GM12878 (cell line): Measurements from ENCODE around the gene MAPRE2. TPM values are rescaled to one million over a fixed set of nuclear protein-coding genes. Genes with fewer than 3 reads are reported as not detected.

Experiments
- ATAC-seq: fragments of 200-7000 bp; cut with Tn5 transposase; 3 replicates; pipeline ENCODE4 v1.9.1; 2020; ENCODE audit warnings: mild to moderate bottlenecking, moderate library complexity
- BruUV-seq: library from RNA; stranded (reverse); fragments of 400-500 nt; replicated peaks from 2 replicates; lab custom pipeline; 2021; lab: Mats Ljungman, UMichigan
- CTCF ChIA-PET: fragments of 300-600 bp; sonication (Branson Sonifier 250); formaldehyde crosslinking; extraction: SDS; loops from one replicate; lab custom pipeline; 2021; ENCODE audit warnings: inconsistent platforms; lab: Yijun Ruan, JAX
- POLR2A ChIA-PET: fragments of 350-600 bp; formaldehyde crosslinking; extraction: SDS; loops from one replicate; lab custom pipeline; 2021; ENCODE audit warnings: inconsistent platforms; lab: Charles Lee
- RAD21 ChIA-PET: fragments of 300-600 bp; sonication (Branson Sonifier 250); formaldehyde crosslinking; loops from one replicate; lab custom pipeline; 2023; ENCODE audit warnings: antibody characterized with exemption; ENCODE audit not compliant: unreplicated experiment; lab: Charles Lee
- SMC1A ChIA-PET: fragments of 300-600 bp; sonication (Branson Sonifier 250); formaldehyde crosslinking; loops from one replicate; lab custom pipeline; 2023; ENCODE audit not compliant: unreplicated experiment, uncharacterized antibody; lab: Charles Lee
- DNase-seq: peaks from one replicate; pipeline ENCODE4 v3.0.0-alpha.2; 2011; ENCODE audit warnings: low read depth, low spot score
- FAIRE-seq: peaks from 3 replicates; lab custom pipeline; 2011; peaks lifted over from hg19 to GRCh38; lab: Jason Lieb, UNC
- H2AFZ ChIP-seq: 2 replicates; pipeline ENCODE4 v1.6.0; 2011; ENCODE audit warnings: low read depth, low read length, control low read depth; ENCODE audit not compliant: control insufficient read depth
- H3K27ac ChIP-seq: 2 replicates; pipeline ENCODE4 v1.5.1; 2011; ENCODE audit warnings: control low read depth; ENCODE audit not compliant: control insufficient read depth, insufficient read depth
- H3K27me3 ChIP-seq, 2 experiments: replicated peaks in 1 of 2; 2 replicates each; pipeline versions ENCODE4 v1.6.0 to v1.6.1; 2011; ENCODE audit warnings: low read length in 1 of 2; ENCODE audit not compliant: control insufficient read depth in 2 of 2, insufficient read depth in 2 of 2
- H3K36me3 ChIP-seq, 2 experiments: 2 replicates each; pipeline ENCODE4 v1.5.1; 2011; ENCODE audit warnings: low read length in 1 of 2; ENCODE audit not compliant: control insufficient read depth in 2 of 2, insufficient read depth in 2 of 2
- H3K4me1 ChIP-seq: 2 replicates; pipeline ENCODE4 v1.6.1; 2011; ENCODE audit warnings: mild to moderate bottlenecking, low read length, moderate library complexity, mixed read lengths; ENCODE audit not compliant: control insufficient read depth, insufficient read depth
- H3K4me2 ChIP-seq: 2 replicates; pipeline ENCODE4 v1.6.0; 2011; ENCODE audit warnings: control low read depth; ENCODE audit not compliant: control insufficient read depth, insufficient read depth
- H3K4me3 ChIP-seq: fragments of 200-600 bp; sonication (generic); 2 replicates; pipeline ENCODE4 v1.5.1; 2016
- H3K79me2 ChIP-seq: 2 replicates; pipeline ENCODE4 v1.6.0; 2011; ENCODE audit warnings: low read length; ENCODE audit not compliant: control insufficient read depth, insufficient read depth
- H3K9ac ChIP-seq: 2 replicates; pipeline ENCODE4 v1.8.0; 2011; ENCODE audit warnings: low read length, control low read depth, mixed read lengths; ENCODE audit not compliant: control insufficient read depth, insufficient read depth
- H3K9me3 ChIP-seq: replicated peaks from 3 replicates; pipeline ENCODE4 v1.5.1; 2011; ENCODE audit warnings: mild to moderate bottlenecking, low read length; ENCODE audit not compliant: control insufficient read depth, insufficient read depth
- H4K20me1 ChIP-seq: 2 replicates; pipeline ENCODE4 v1.6.0; 2011; ENCODE audit not compliant: control insufficient read depth, insufficient read depth
- CBX5 ChIP-seq: sonication (generic); IDR thresholded peaks from 2 replicates; pipeline ENCODE4 v1.6.1; 2016; ENCODE audit warnings: low read depth, moderate library complexity, mild to moderate bottlenecking, inconsistent platforms
- CEBPZ ChIP-seq: fragments of 150-350 bp; IDR thresholded peaks from 2 replicates; pipeline ENCODE4 v1.6.1; 2016; ENCODE audit warnings: low read depth, low read length
- E2F4 ChIP-seq: IDR thresholded peaks from 2 replicates; pipeline ENCODE4 v1.6.1; 2012; ENCODE audit warnings: low read depth, low read length, improper control_type of control experiment
- ESRRA ChIP-seq: IDR thresholded peaks from 2 replicates; pipeline ENCODE4 v1.6.1; 2012; ENCODE audit warnings: mild to moderate bottlenecking, low read length, improper control_type of control experiment
- HCFC1 ChIP-seq: fragments of 150-350 bp; IDR thresholded peaks from 2 replicates; pipeline ENCODE4 v1.6.1; 2014; ENCODE audit warnings: low read length
- NR2F1 ChIP-seq: fragments of 450-650 bp; conservative IDR thresholded peaks from 2 replicates; pipeline ENCODE4 v1.6.1; 2017; ENCODE audit warnings: mild to moderate bottlenecking
- SMC3 ChIP-seq: IDR thresholded peaks from 2 replicates; pipeline ENCODE4 v1.6.1; 2011; ENCODE audit warnings: low read length, improper control_type of control experiment, borderline replicate concordance
- SREBF2 ChIP-seq: IDR thresholded peaks from 2 replicates; pipeline ENCODE4 v1.6.1; 2012; ENCODE audit warnings: mild to moderate bottlenecking, low read length
- TARDBP ChIP-seq: IDR thresholded peaks from 2 replicates; pipeline ENCODE4 v1.6.1; 2016; ENCODE audit warnings: borderline replicate concordance
- USF2 ChIP-seq: IDR thresholded peaks from 2 replicates; pipeline ENCODE4 v1.6.1; 2011; ENCODE audit warnings: low read depth, low read length, improper control_type of control experiment, borderline replicate concordance
- WGBS: methylation state at CpG from one replicate; pipeline ENCODE4 v1.1.6; 2016; ENCODE audit warnings: low lambda C conversion rate; ENCODE audit not compliant: insufficient replicate concordance, insufficient coverage; ENCODE audit errors: missing lambda C conversion rate; 5-methylcytosine and 5-hydroxymethylcytosine counted together
- in situ Hi-C: fragments of 300-500 bp; cut with MboI; formaldehyde crosslinking; loops from 9 replicates; pipeline ENCODE4 v1.14.3; 2018; ENCODE audit warnings: mixed read lengths
- intact Hi-C: fragments of 100-400 bp; cut with micrococcal nuclease; formaldehyde crosslinking; loops from one replicate; pipeline ENCODE4 v1.14.2; 2022; ENCODE audit not compliant: unreplicated experiment
- polyA plus RNA-seq, 11 experiments: library from polyadenylated mRNA; depleted of rRNA in 4 of 11; unstranded in 6 of 11; stranded (reverse) in 5 of 11; fragments of >200 nt; fragmentation: Nextera tagmentation in 4 of 11; fragmentation: Illumina TruSeq in 1 of 11; extraction: Ambion mirVana in 4 of 11; extraction: Trizol in 1 of 11; gene quantifications; 1 replicate in 1 of 11; 2 replicates in 10 of 11; pipeline versions ENCODE4 v1.2.1 to v1.2.3, GENCODE V29; 2011 to 2016; ENCODE audit warnings: inconsistent platforms in 2 of 11, missing spikeins in 2 of 11, low read depth in 1 of 11
- total RNA-seq, 4 experiments: library from RNA; depleted of rRNA in 3 of 4; stranded (reverse); fragments of >200 nt in 3 of 4; fragmentation: Illumina TruSeq in 1 of 4; extraction: Trizol in 1 of 4; gene quantifications; 2 replicates each; pipeline versions ENCODE4 v1.2.1 to v1.2.3, GENCODE V29; 2013 to 2021

MAPRE2 gene
- total and polyA plus RNA-seq, 10 of the 15 experiments (the other 5 are each of a cell fraction or from before 2014, with no cell fraction given), result 11.0 to 50.6 (median 24.0) TPM

GRCh38 chr18:35062408-35062807 is 21.2 kb downstream of the MAPRE2 start:
- no peaks in the 10 kb centered on the region for H3K27me3 ChIP-seq
- DNase-seq (no peak), FAIRE-seq (no peak), ATAC-seq (no peak)
- H3K27ac ChIP-seq, result no peak overlapping the region
- no peak overlapping the region for H3K4me3 ChIP-seq
- 91% methylated on average over 5 of the region's 5 CpGs for WGBS
- intact Hi-C loops, result no loop called here
- TF ChIP-seq USF2 (no peak), SREBF2 (no peak), CEBPZ (no peak), SMC3 (no peak), NR2F1 (no peak), E2F4 (no peak), HCFC1 (no peak), TARDBP (no peak), CBX5 (no peak), ESRRA (no peak)
- in situ Hi-C loops, result no loop called here
- H3K4me2 ChIP-seq, result no peak overlapping the region
- no peak overlapping the region for H2AFZ ChIP-seq
- no peak overlapping the region for H3K9ac ChIP-seq
- RAD21 ChIA-PET, result no interaction called here
- CTCF ChIA-PET, result interaction anchor here (0.6 kb wide), 1 partner anchor 83 kb away, joined by 3 read pairs; no protein-coding TSS in a partner anchor
- H3K36me3 ChIP-seq, result no peaks in the 10 kb centered on the region
- SMC1A ChIA-PET, result no interaction called here
- POLR2A ChIA-PET, result no interaction called here
- H3K79me2 ChIP-seq, result no peaks in the 10 kb centered on the region
- no TSS peak for BruUV-seq
- H3K4me1 ChIP-seq, result no peaks in the 10 kb centered on the region
- no peaks in the 10 kb centered on the region for H4K20me1 ChIP-seq
- H3K9me3 ChIP-seq, result no peaks in the 10 kb centered on the region
